Thoracic aorta (tissue), 2 donors: ENCODE results near the gene MYCBPAP. TPM values are rescaled to one million over a fixed set of nuclear protein-coding genes. Genes with fewer than 3 reads are reported as not detected.

ENCODE experiments used
- ATAC-seq: fragments of 150-250 bp; one replicate; pipeline ENCODE4 v1.8.0; 2017; ENCODE audit warnings: low read depth; ENCODE audit not compliant: insufficient number of reproducible peaks, low FRiP score
- DNase-seq: peaks from one replicate; pipeline ENCODE4 v3.0.0-alpha.2; 2020; ENCODE audit warnings: low spot score
- H3K27ac ChIP-seq, 2 donors: fragments of 200-600 bp; sonication (generic); 1 replicate in 1 of 2; 2 replicates in 1 of 2; pipeline ENCODE4 v1.5.1; 2016; ENCODE audit warnings: mild to moderate bottlenecking in 2 of 2, moderate library complexity in 2 of 2
- H3K27me3 ChIP-seq: fragments of 200-600 bp; sonication (generic); replicated peaks from 2 replicates; pipeline ENCODE4 v1.6.0; 2016; ENCODE audit warnings: mild to moderate bottlenecking; ENCODE audit not compliant: insufficient read depth
- H3K36me3 ChIP-seq: fragments of 200-600 bp; sonication (generic); one replicate; pipeline ENCODE4 v1.5.1; 2016
- H3K4me1 ChIP-seq, 2 donors: fragments of 200-600 bp; sonication (generic); 1 replicate in 1 of 2; 2 replicates in 1 of 2; pipeline versions ENCODE4 v1.5.1 to v1.6.0; 2016; ENCODE audit warnings: low read depth in 2 of 2, mild to moderate bottlenecking in 1 of 2; ENCODE audit not compliant: control insufficient read depth in 1 of 2
- H3K4me3 ChIP-seq: fragments of 200-600 bp; sonication (generic); 2 replicates; pipeline ENCODE4 v1.5.1; 2016; ENCODE audit warnings: mild to moderate bottlenecking
- H3K9me3 ChIP-seq: fragments of 200-600 bp; sonication (generic); 2 replicates; pipeline ENCODE4 v1.5.1; 2016
- total RNA-seq, 2 donors: library from RNA; depleted of rRNA; stranded (reverse); fragments of >200 nt; gene quantifications; one replicate each; pipeline versions ENCODE4 v1.1.0 to v1.2.3, GENCODE V29; 2016
- TF ChIP-seq, protein P1 (sequence below): fragments of 200-600 bp; sonication (generic); IDR thresholded peaks from one replicate; pipeline ENCODE4 v1.5.1; 2019; ENCODE audit warnings: antibody characterized with exemption

MYCBPAP gene
- total RNA-seq, 2 donors from 2014 or later: 0.56 to 0.68 TPM

DNA sequence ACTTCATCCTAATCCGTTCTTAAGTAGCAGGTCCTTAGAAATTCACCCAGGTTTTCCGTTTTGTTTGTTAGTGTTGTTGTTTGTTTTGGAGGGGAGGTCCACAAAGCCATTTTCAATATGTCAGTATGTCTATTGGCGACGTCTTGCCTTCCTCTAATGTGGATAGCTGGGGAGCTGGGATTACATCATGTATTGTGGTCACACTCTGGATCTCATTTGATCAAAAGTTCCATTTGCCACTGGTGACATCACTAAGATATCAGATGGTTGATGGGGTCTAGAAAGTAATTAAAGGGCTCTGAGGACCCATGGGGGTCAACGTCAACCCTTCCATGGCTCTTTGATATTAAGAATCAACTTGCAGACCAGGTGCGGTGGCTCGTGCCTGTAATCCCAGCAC is 21.6 kb downstream of the MYCBPAP start:
- Histone ChIP-seq H3K4me3 (no peak overlapping the region), H3K36me3 (no peaks in the 10 kb centered on the region), H3K4me1 (peaks cover 0 to 12% of the 10 kb centered on the region in 2 donors), H3K27ac (no peak overlapping the region), H3K27me3 (peaks cover 6% of the 10 kb centered on the region), H3K9me3 (no peaks in the 10 kb centered on the region)
- ATAC-seq: no peak
- no peak for DNase-seq
- TF ChIP-seq, protein P1, sequence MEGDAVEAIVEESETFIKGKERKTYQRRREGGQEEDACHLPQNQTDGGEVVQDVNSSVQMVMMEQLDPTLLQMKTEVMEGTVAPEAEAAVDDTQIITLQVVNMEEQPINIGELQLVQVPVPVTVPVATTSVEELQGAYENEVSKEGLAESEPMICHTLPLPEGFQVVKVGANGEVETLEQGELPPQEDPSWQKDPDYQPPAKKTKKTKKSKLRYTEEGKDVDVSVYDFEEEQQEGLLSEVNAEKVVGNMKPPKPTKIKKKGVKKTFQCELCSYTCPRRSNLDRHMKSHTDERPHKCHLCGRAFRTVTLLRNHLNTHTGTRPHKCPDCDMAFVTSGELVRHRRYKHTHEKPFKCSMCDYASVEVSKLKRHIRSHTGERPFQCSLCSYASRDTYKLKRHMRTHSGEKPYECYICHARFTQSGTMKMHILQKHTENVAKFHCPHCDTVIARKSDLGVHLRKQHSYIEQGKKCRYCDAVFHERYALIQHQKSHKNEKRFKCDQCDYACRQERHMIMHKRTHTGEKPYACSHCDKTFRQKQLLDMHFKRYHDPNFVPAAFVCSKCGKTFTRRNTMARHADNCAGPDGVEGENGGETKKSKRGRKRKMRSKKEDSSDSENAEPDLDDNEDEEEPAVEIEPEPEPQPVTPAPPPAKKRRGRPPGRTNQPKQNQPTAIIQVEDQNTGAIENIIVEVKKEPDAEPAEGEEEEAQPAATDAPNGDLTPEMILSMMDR: no peak

GRCh38 chr17:50531428-50532025 is 23.3 kb downstream of the MYCBPAP start:
- TF ChIP-seq, protein P1: no peak
- Histone ChIP-seq H3K9me3 (no peaks in the 10 kb centered on the region), H3K27ac (no peak overlapping the region), H3K4me3 (no peak overlapping the region), H3K36me3 (no peaks in the 10 kb centered on the region), H3K27me3 (peaks cover 6% of the 10 kb centered on the region), H3K4me1 (peaks cover 0 to 12% of the 10 kb centered on the region in 2 donors)
- DNase-seq: no peak
- ATAC-seq: no peak

GRCh38 chr17:50532452-50533024 is 24.3 kb downstream of the MYCBPAP start, which contains the start of gene EPN3:
TSS of gene EPN3 (plus strand) at chr17:50532735. CDS start at chr17:50536557, 3,822 bp downstream.
- no peaks in the 10 kb centered on the region for H3K9me3 ChIP-seq
- TF ChIP-seq, protein P1: no peak
- H3K27ac ChIP-seq: no peak within 1 kb of the TSS
- H3K4me3 ChIP-seq: no peak within 1 kb of the TSS
- no peaks in the 10 kb centered on the region for H3K36me3 ChIP-seq
- peaks cover 0 to 12% of the 10 kb centered on the region in 2 donors for H3K4me1 ChIP-seq
- no peak for ATAC-seq
- H3K27me3 ChIP-seq: peaks cover 6% of the 10 kb centered on the region
- DNase-seq: no peak

- Histone ChIP-seq H3K27ac (no peak overlapping the region), H3K4me3 (no peak overlapping the region), H3K4me1 (peaks cover 0 to 12% of the 10 kb centered on the region in 2 donors), H3K9me3 (no peaks in the 10 kb centered on the region), H3K27me3 (peaks cover 6% of the 10 kb centered on the region), H3K36me3 (no peaks in the 10 kb centered on the region)
- ATAC-seq (no peak), DNase-seq (no peak)
- TF ChIP-seq, protein P1: no peak
Observed at GRCh38 chr17:50533185-50533584, 24.9 kb downstream of the MYCBPAP start.

- Histone ChIP-seq H3K36me3 (no peaks in the 10 kb centered on the region), H3K9me3 (no peaks in the 10 kb centered on the region), H3K4me1 (peaks cover 0 to 12% of the 10 kb centered on the region in 2 donors), H3K27me3 (peaks cover 6% of the 10 kb centered on the region), H3K27ac (no peak overlapping the region), H3K4me3 (no peak overlapping the region)
- TF ChIP-seq, protein P1: no peak
- ATAC-seq: no peak
- no peak for DNase-seq
Observed at GRCh38 chr17:50533720-50534148, 25.5 kb downstream of the MYCBPAP start.
